ENCODE data around the gene CCSER2.
A peak's percentile ranks its signal among the peaks of the same experiment; 100 is the strongest.
"Not testable (repeated sequence)": the region's sequence is repeated elsewhere in the genome, so short reads cannot be mapped to it uniquely, and the experiment has no call there.

CCSER2 gene

GRCh38 chr10:84406561-84406960, 78.2 kb downstream of the CCSER2 start:
- DNase-seq (ENCODE audit: low read depth) = no peak
- TF ChIP-seq CTCF (conservative IDR thresholded peaks at IDR 0.05; ENCODE audit: control insufficient read depth, insufficient read depth, low read depth, low read length) = no peak
- no peak overlapping the region for H3K4me3 ChIP-seq (ENCODE audit: control insufficient read depth, low read depth, low read length)

GRCh38 chr10:84407388-84408049, 79.1 kb downstream of the CCSER2 start:
- DNase-seq (ENCODE audit: low read depth) = no peak
- no peak for TF ChIP-seq CTCF (conservative IDR thresholded peaks at IDR 0.05; ENCODE audit: control insufficient read depth, insufficient read depth, low read depth, low read length)
- no peak overlapping the region for H3K4me3 ChIP-seq (ENCODE audit: control insufficient read depth, low read depth, low read length)

- TF ChIP-seq CTCF (conservative IDR thresholded peaks at IDR 0.05; ENCODE audit: control insufficient read depth, insufficient read depth, low read depth, low read length) = no peak
- H3K4me3 ChIP-seq (ENCODE audit: control insufficient read depth, low read depth, low read length) = no peak overlapping the region
- no peak for DNase-seq (ENCODE audit: low read depth)
Measured at GRCh38 chr10:84412482-84412881, 84.1 kb downstream of the CCSER2 start.

- not testable (repeated sequence) for DNase-seq (ENCODE audit: low read depth)
Measured at GRCh38 chr10:84414110-84414509, 85.7 kb downstream of the CCSER2 start.

GRCh38 chr10:84415539-84416244, 87.3 kb downstream of the CCSER2 start:
- TF ChIP-seq CTCF (conservative IDR thresholded peaks at IDR 0.05; ENCODE audit: control insufficient read depth, insufficient read depth, low read depth, low read length) = no peak
- peak; percentile 42 for DNase-seq (ENCODE audit: low read depth)
- H3K4me3 ChIP-seq (ENCODE audit: control insufficient read depth, low read depth, low read length) = no peak overlapping the region

More at GRCh38 chr10:84414110-84414509, 85.7 kb downstream of the CCSER2 start:
- H3K4me3 ChIP-seq (ENCODE audit: control insufficient read depth, low read depth, low read length) = not testable (repeated sequence)

- no peak for DNase-seq (ENCODE audit: low read depth)
- no peak for TF ChIP-seq CTCF (conservative IDR thresholded peaks at IDR 0.05; ENCODE audit: control insufficient read depth, insufficient read depth, low read depth, low read length)
- no peak overlapping the region for H3K4me3 ChIP-seq (ENCODE audit: control insufficient read depth, low read depth, low read length)
Measured at GRCh38 chr10:84416245-84416555, 87.8 kb downstream of the CCSER2 start.

GRCh38 chr10:84423719-84424118, 95.3 kb downstream of the CCSER2 start:
- no peak overlapping the region for H3K4me3 ChIP-seq (ENCODE audit: control insufficient read depth, low read depth, low read length)
- TF ChIP-seq CTCF (conservative IDR thresholded peaks at IDR 0.05; ENCODE audit: control insufficient read depth, insufficient read depth, low read depth, low read length) = no peak
- DNase-seq (ENCODE audit: low read depth) = peak; percentile 30
